HG02943 (cell line): Measurements from ENCODE around the gene KHK.

Source experiments
- ATAC-seq: cut with Tn5 transposase; IDR thresholded peaks from one replicate; pipeline ENCODE4 v1.9.1; 2021; ENCODE audit warnings: mild to moderate bottlenecking, low read depth, moderate library complexity; ENCODE audit not compliant: unreplicated experiment

KHK gene

DNA sequence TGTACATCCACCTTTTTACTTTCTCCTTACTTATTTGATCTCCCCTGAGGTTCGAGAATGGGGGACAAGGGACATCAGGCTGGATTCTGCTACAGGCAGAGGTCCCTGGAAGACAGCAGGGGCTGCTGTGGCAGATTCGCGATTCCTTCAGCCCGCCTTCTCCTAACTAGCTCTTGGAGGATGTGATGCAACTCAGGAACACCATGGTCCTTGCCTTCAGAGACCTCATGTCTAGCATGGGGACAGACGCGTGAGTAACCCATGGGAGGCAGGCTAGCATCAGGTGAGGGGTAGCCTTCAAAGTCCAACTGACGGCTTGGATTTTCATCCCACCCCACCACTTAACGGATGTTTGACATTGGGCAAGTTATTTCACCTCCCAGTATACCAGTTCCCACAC is 61.4 kb downstream of the KHK start:
- no peak for ATAC-seq

DNA sequence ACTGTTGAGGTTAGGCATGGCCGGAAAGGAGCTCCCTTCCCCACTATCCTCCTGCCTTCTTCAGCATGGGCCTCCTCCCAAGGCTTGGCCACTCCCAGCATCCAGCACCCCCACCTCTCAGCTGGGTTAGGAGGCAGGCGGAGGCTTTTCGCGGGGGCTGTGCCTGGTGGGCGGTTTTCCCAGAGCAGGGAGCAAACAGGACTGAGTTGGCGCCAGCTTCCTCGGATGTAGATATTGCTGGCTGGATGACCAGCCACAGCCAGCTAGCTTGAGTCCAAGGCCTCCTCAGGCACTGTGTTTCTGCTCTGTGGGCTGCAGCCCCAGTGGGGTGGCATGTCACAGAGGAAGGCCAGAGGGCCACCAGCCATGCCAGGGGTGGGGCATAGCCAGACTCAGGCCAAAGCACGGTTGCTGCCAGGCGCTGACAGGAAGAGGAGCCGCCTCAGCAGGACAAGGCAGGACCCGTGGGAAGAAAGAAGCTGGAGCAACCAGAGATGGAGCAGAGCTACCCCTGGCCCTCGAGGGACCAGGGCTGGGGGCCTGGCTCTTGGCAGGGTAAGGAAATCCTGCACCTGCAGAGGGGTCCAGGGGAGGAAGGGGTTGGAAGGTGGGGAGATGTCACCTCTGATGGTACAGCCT is 62.3 kb downstream of the KHK start, which contains the start of gene TCF23:
TCF23 (plus strand) TSS at position 204 of the 639 bp plus-strand sequence; CDS start at position 334, 130 bp downstream.
- ATAC-seq, result no peak

DNA sequence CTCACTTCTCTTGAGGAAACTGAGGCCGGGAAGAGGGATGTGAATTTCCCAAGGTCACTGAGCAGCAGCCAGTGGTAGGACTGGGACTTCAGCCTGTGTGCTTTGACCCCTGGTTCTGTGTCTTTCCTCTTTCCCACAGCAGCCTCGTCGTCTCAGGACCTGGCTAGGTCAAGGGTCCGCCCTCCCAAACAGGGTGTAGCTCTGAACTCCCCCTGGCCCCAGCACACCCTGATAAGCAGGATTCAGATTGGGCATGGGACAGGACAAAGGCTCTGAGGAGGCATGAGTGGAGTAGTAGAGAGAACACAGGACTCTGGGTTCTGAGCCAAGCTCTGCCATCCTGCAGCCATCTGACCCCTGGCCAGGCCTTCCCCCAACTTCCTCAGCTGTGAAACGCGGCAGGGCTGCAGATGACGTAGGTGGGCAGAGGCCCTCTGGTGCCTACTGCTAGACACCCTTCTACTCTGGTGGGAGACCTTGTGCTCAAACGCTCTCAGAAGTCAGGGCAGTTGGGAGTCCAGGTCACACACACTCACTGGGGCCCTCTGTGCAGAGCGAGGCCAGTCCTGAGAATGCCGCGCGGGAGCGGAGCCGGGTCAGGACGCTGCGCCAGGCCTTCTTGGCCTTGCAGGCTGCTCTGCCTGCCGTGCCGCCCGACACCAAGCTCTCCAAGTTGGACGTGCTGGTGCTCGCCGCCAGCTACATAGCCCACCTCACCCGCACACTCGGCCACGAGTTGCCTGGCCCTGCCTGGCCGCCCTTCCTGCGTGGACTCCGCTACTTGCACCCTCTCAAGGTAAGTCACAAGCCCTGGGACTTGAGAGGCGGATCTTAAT is 63.2 kb downstream of the KHK start:
- ATAC-seq, result no peak
